GM21717 (cell line): ENCODE measurements around the gene CTNNA2.

Experiments used
- ATAC-seq: cut with Tn5 transposase; IDR thresholded peaks from one replicate; pipeline ENCODE4 v1.9.1; 2021; ENCODE audit warnings: mild to moderate bottlenecking, moderate library complexity; ENCODE audit not compliant: unreplicated experiment

CTNNA2 gene

DNA sequence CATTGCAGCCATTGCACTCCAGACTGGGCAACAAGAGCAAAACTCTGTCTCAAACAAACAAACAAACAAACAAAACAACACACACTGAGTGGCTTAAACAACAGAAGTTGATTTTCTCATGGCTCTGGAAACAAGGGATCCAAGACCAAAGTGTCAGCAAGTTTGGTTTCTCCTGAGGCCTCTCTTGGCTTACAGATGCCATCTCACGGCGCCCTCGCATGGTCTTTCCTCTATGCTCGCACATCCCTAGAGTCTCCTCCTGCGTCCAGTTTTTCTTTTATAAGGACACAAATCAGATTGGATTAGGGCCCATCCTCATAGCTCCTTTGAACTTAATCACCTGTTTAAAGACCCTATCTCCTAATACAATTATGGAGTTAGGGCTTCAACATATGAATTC lies 925.1 kb downstream of the CTNNA2 start:
- ATAC-seq: no peak

- ATAC-seq: no peak
These were observed 925.8 kb downstream of the CTNNA2 start for GRCh38 chr2:80438686-80439085.

DNA sequence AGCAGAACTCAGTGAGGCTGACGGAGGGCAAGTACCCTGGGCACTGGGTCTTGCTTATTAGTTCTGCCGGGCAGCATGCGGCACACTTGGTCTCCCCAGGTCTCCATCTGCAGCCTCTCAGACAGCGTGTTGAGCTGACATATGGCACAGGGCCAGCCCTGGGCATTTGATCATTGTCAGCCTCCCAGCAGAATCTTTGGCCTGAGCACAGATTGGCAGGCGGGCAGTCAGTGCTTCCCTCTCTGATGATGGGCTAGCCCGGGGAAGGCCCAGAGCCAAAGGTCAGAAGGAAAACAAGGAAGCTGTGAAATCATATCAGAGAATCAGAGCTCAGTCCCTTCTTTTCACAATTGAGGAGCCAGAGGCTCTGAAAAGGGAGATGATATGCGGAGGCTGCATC lies 941.8 kb downstream of the CTNNA2 start:
- ATAC-seq: no peak

GRCh38 chr2:80459028-80459427 lies 946.2 kb downstream of the CTNNA2 start:
- no peak for ATAC-seq

GRCh38 chr2:80461505-80462197 lies 948.8 kb downstream of the CTNNA2 start:
- no peak for ATAC-seq

DNA sequence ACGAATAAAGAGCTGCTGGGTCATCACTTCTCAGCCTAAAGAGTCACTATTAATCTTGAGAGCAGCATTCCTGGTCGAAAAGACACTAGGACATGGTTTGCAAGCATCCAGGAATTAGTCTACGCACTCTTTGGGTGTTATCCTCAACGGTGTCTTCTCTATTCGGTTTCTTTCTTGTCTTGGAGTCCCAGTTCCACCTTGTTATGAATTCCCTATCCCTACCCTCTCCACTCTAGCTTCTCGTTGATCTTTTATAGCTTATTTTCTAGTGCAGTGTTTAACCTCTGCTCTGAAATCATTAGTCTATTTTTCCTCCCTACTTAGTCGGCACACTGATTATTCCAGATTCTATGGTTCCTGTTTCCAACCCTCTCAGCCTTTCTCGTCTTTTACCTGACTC lies 949.8 kb downstream of the CTNNA2 start:
- ATAC-seq: no peak

GRCh38 chr2:80464275-80464674 lies 951.4 kb downstream of the CTNNA2 start:
- no peak for ATAC-seq

DNA sequence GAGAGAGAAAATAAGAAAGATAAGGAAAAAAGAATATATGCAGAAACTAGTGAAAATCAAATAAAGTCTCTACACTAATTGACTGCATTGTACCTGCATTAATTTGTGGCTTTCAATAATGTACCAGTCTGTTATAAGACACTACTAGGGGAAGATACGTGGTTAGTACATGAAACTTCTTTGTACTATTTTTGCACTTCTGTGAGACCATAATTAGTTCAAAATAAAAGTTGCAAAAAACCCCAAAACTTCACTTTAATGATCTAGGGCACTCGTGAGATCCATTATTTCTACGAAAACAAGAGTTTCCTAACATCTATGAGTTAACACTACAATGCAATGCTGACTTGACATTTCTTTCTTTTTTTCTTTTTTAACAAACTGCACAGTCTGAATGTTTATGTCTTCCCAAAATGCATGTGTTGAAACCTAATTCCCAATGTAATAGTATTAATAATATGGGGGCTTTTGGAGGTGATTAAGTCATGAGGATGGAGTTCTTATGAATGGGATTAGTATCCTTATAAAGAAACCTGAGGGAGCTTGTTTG lies 954.5 kb downstream of the CTNNA2 start:
- ATAC-seq: no peak

- ATAC-seq: no peak
These were observed 956.6 kb downstream of the CTNNA2 start for GRCh38 chr2:80469428-80469827.

GRCh38 chr2:80473069-80473468 lies 960.2 kb downstream of the CTNNA2 start:
- ATAC-seq: no peak

DNA sequence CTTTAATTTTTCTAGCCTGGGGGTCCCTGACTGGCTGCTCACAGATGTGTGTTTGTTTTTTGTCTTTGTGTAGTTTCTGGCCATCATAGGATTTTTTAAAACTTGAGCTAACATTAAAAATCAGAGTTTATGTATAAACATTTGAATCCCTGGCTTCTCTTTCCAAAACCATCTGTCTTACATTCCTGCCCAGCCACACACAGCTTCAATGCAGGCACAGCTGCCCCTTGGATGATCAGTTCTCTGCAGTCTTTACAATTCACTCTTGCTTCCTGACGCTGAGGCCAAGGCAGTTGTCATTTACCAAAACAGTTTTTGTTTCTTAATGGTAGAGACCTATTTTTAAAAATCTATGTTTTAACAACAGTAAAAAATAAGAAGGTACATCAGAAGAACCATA lies 960.9 kb downstream of the CTNNA2 start:
- no peak for ATAC-seq

DNA sequence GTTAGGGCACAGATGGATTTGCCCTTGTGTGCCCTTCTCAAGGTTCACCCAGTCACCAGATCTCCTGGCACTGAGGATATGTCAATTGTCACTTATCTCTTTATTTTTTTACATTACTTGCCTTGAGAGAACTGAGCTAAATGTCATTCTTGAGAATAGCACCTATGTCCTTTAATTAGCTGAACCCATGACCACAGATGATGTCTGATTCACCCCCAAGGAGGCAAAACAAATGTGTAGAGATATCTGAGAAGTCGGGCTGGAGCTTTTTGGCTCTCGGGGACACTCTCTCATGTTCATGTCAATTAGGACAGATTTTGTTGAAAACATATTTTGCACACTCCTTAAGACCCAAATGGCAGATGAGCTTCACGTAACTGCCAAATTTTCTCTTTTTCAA lies 963.1 kb downstream of the CTNNA2 start:
- no peak for ATAC-seq

- ATAC-seq: no peak
These were observed 963.8 kb downstream of the CTNNA2 start for GRCh38 chr2:80476535-80477117.

GRCh38 chr2:80482276-80482675 lies 969.4 kb downstream of the CTNNA2 start:
- ATAC-seq: no peak

- ATAC-seq: no peak
These were observed 976.9 kb downstream of the CTNNA2 start for GRCh38 chr2:80489717-80490116.

DNA sequence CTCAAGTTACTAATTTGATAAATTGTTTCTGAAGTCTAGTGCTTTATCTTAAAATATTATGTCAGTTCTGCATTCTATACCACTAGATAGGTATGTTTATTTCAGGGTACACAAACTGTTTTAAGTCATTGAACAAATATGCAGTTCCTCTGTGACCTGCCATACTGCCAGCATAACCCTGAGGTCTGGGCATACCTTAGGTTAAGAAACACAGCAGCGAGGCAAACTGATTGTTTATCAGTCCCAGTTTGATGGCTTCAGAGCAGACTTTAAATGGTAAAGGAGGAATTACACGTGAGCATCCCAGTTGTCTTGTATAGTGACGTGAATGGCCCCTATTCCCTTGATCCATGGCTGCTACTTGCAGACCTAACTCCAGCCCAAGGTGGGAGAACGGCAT lies 978.1 kb downstream of the CTNNA2 start:
- ATAC-seq: no peak

- no peak for ATAC-seq
These were observed 983.5 kb downstream of the CTNNA2 start for GRCh38 chr2:80496346-80496745.

DNA sequence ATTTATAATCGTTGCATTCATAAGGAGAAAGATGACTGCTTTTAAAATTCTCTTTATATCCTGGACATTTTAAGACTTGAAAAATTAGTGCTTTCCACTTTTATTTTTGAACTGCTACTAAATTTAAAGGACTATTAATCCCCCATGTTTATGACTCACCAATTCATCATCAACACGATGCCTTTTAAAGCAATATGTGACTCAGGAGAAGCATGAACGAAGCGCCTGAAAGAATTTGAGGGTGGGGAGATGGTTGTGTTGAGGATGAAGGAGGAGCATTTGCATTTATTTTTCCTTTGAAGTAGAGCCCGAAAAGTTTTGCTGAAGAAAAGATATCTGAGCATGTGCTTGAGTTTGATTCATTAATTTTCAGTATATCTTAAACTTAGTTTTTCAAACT lies 983.9 kb downstream of the CTNNA2 start:
- no peak for ATAC-seq

- ATAC-seq: no peak
These were observed 986.2 kb downstream of the CTNNA2 start for GRCh38 chr2:80499095-80499494.

- ATAC-seq: no peak
These were observed 989.2 kb downstream of the CTNNA2 start for GRCh38 chr2:80501874-80502624.

DNA sequence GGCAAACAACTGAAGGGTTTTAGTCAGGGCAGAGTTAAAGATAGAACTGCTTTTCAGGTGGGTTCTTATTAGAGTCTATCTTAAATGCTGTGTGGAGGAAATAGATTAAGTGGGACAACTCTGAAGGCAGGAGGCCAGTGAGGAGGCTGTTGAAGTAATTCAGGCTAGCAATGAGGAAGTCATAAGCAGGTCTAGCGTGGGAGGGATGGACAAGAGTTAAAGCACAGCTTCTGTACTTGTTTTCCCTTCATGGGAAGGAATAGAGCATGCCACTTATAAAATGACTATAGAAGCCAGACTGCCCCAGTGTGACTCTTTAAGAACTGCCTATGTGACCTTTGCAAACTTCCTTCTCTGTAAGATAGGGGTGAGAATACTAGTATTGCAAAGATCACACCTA lies 993.7 kb downstream of the CTNNA2 start:
- no peak for ATAC-seq

DNA sequence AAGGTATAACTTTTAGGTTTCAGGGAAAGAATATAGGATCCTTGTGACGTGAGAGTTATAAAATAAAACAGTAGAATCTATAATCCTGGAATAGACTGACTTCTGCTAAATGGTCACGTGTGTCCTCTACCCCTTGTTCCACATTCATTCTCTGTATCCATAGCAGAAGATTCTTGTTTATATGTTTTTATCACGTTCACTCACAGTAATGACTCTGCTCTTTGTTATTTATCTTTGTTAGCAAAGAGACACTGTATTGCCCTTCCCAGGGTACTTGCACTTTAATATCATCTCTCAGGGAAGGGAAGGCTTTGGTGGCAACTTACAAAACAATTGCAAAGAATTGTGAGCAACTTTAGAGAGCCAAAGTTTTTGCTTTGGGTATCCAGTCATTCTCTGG lies 997.9 kb downstream of the CTNNA2 start:
- no peak for ATAC-seq
